GM13976 (cell line): Measurements from ENCODE around the gene MID1.
A peak's percentile ranks its signal among the peaks of the same experiment; 100 is the strongest.

Experiments used
- DNase-seq: peaks from one replicate; pipeline ENCODE4 v3.0.0; 2012; ENCODE audit warnings: low spot score
- in situ Hi-C: fragments of 300-500 bp; cut with MboI; formaldehyde crosslinking; loops from one replicate; pipeline ENCODE4 v1.12.0; 2022; ENCODE audit warnings: low sequenced_read_pairs, mixed read lengths, inconsistent platforms; ENCODE audit not compliant: unreplicated experiment
- TF ChIP-seq, protein P1 (sequence below): IDR thresholded peaks from 2 replicates; pipeline ENCODE4 v1.5.1; 2012; ENCODE audit warnings: borderline replicate concordance, mild to moderate bottlenecking; ENCODE audit not compliant: insufficient read depth; ENCODE audit errors: extremely low read depth, missing control alignments, control extremely low read depth

MID1 gene

GRCh38 chrX:10483191-10483831 lies 137.1 kb downstream of the MID1 start:
- TF ChIP-seq, protein P1, sequence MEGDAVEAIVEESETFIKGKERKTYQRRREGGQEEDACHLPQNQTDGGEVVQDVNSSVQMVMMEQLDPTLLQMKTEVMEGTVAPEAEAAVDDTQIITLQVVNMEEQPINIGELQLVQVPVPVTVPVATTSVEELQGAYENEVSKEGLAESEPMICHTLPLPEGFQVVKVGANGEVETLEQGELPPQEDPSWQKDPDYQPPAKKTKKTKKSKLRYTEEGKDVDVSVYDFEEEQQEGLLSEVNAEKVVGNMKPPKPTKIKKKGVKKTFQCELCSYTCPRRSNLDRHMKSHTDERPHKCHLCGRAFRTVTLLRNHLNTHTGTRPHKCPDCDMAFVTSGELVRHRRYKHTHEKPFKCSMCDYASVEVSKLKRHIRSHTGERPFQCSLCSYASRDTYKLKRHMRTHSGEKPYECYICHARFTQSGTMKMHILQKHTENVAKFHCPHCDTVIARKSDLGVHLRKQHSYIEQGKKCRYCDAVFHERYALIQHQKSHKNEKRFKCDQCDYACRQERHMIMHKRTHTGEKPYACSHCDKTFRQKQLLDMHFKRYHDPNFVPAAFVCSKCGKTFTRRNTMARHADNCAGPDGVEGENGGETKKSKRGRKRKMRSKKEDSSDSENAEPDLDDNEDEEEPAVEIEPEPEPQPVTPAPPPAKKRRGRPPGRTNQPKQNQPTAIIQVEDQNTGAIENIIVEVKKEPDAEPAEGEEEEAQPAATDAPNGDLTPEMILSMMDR: no peak
- DNase-seq: no peak
- in situ Hi-C loops: no loop called here

DNA sequence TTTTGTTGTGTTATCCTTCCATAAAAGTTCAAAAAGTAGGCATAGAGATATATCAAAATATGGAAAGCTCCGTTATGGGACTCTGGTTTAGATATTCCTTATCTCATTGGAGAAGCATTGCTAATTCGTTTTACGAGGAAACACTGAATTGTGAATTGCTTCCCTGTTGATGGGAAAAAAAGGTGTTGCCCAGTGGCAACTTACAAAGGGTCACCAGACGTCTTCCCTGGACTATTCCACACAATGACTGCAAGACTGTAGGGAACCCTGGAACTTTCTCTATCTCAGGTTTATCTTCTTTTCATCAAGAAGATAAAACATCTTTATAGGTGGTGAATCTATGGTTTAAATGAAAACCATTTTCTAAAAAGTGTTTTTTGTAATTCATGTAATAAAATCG lies 137.7 kb downstream of the MID1 start:
- TF ChIP-seq, protein P1: no peak
- in situ Hi-C loops: no loop called here
- DNase-seq: no peak

GRCh38 chrX:10482261-10482660 lies 138.1 kb downstream of the MID1 start:
- TF ChIP-seq, protein P1: no peak

GRCh38 chrX:10480861-10481260 lies 139.5 kb downstream of the MID1 start:
- no peak for DNase-seq
- TF ChIP-seq, protein P1: no peak
- in situ Hi-C loops: no loop called here

More at GRCh38 chrX:10482261-10482660, 138.1 kb downstream of the MID1 start:
- in situ Hi-C loops: no loop called here
- peak; percentile 12 for DNase-seq

DNA sequence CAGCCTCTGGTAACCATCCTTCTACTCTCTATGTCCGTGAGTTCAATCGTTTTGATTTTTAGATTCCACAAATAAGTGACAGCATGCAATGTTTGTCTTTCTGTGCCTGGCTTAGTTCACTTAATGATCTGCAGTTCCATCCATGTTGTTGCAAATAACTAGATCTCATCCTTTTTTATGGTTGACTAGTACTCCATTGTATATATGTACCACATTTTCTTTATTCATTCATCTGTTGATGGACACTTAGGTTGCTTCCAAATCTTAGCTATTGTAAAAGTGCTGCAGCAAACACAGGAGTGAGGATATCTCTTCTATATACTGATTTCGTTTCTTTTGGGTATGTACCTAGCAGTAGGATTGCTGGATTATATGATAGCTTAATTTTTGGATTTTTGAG lies 140.9 kb downstream of the MID1 start:
- in situ Hi-C loops: no loop called here

GRCh38 chrX:10477525-10477924 lies 142.9 kb downstream of the MID1 start:
- in situ Hi-C loops: no loop called here
- no peak for DNase-seq
- TF ChIP-seq, protein P1: no peak

More for the DNA sequence above, 140.9 kb downstream of the MID1 start:
- TF ChIP-seq, protein P1: no peak
- DNase-seq: no peak
